IPS-15b (cell line): Measurements from ENCODE around the gene FBXO21.

Source experiments
- H3K27me3 ChIP-seq: one replicate; pipeline ENCODE4 v1.6.1; 2013; ENCODE audit warnings: low read length; ENCODE audit not compliant: control insufficient read depth, insufficient read depth
- H3K36me3 ChIP-seq: one replicate; pipeline ENCODE4 v1.6.1; 2013; ENCODE audit warnings: low read length; ENCODE audit not compliant: control insufficient read depth, insufficient read depth
- H3K4me1 ChIP-seq: one replicate; pipeline ENCODE4 v1.6.1; 2013; ENCODE audit warnings: mild to moderate bottlenecking, low read length; ENCODE audit not compliant: control insufficient read depth, insufficient read depth
- H3K4me3 ChIP-seq: one replicate; pipeline ENCODE4 v1.5.1; 2013; ENCODE audit warnings: low read depth, low read length
- H3K9ac ChIP-seq: one replicate; pipeline ENCODE4 v1.6.1; 2013; ENCODE audit warnings: low read depth, mild to moderate bottlenecking, low read length
- H3K9me3 ChIP-seq: one replicate; pipeline ENCODE4 v1.6.1; 2013; ENCODE audit warnings: mild to moderate bottlenecking, low read length; ENCODE audit not compliant: control insufficient read depth, insufficient read depth

FBXO21 gene

DNA sequence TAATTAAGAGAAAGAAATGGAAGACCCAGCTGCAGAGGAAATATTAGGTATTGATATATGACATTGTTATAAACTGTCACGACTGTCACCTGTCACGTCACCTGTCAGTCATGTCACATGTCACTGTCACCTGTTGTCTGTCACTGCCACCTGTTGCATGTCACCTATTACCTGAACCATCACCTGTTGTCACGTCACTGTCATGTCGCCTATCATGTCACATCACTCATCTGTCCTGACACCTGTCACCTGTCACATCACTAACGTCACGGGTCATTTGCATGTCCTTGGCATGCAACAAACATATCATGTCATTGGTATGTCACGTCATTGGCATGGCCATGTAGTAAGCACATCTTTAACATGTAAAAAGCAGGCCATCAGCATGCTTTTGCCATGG lies 64.5 kb downstream of the FBXO21 start:
- no peaks in the 10 kb centered on the region for H3K4me1 ChIP-seq
- H3K27me3 ChIP-seq: no peaks in the 10 kb centered on the region
- H3K4me3 ChIP-seq: no peak overlapping the region
- no peaks in the 10 kb centered on the region for H3K36me3 ChIP-seq
- H3K9me3 ChIP-seq: no peaks in the 10 kb centered on the region
- H3K9ac ChIP-seq: no peak overlapping the region

DNA sequence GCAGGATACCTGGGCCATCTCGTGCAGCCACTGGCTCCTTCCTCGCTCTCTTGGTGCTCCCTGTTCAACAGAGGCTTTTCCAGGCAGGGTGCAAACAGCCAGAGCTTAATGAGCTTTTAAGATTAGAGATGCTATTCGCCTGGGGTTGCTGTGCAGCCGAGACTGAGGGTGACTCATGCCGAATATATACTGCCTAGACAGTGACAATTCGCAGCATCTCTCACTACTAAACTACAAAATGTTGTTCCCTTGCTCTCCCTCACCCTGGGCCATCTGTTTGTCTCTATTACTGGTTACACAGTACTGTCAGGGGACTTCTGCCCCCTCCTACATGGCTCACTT lies 65.0 kb downstream of the FBXO21 start:
- H3K9ac ChIP-seq: no peak overlapping the region
- no peaks in the 10 kb centered on the region for H3K36me3 ChIP-seq
- no peaks in the 10 kb centered on the region for H3K27me3 ChIP-seq
- H3K9me3 ChIP-seq: no peaks in the 10 kb centered on the region
- H3K4me3 ChIP-seq: no peak overlapping the region
- no peaks in the 10 kb centered on the region for H3K4me1 ChIP-seq

DNA sequence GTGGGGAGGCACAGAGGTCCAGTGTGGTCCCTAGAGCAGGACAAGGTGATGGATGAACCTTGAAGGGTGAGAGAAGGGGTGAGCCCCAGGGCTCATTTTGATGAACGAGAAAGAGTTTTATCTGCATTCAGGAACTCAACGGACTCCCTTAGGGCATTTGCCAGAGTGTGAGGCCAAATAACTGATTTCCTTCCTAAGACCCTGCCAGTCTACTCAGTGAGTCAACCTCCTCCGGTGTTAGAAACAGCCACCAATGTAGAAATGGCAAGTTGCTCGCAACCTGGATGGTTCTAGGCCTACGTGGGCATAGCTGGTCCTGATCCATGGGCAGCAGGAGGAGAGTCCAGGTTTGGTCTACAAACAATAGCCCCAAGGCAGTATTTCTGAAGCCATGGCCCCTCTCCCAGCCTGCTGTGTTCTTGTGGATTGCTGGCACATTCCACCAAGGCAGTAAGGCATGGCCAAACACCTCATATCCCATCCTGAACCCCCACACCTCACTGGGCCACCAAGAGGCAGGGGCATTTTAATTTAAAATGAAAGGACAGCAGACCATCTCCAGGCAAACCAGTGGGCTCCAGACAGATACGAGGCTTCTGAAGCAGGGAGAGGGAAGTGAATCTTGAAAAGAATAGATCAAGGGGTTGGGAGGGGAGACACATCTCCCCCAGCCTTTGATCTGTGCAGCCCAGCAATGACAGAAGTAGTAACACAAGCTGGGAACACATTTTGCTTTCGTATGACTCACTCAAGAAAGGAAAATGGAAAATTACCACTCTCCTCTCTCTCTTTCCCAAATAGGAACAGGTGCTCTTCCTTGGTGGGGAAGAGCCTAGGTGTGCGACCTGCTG lies 65.6 kb downstream of the FBXO21 start:
- Histone ChIP-seq H3K9me3 (no peaks in the 10 kb centered on the region), H3K4me3 (no peak overlapping the region), H3K27me3 (no peaks in the 10 kb centered on the region), H3K36me3 (no peaks in the 10 kb centered on the region), H3K4me1 (no peaks in the 10 kb centered on the region), H3K9ac (no peak overlapping the region)

DNA sequence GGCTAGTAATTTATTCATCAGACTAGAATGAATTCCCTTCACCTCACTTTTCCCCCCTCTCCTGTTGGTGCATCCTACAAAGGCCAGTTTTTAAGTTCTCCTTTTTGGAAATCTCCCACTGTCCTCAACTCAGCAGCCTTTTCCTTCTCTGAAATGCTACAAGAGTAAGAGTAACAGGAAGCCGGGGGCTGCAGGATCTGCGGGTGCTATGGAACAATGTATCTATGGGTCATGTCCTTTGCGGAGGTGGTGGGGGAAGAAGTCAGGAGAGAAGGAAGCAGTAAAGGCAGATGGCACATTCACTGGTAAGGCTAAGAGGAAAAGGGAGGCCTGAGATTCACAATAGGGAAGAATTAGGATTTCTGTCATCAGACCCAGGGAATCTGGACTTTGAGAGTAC lies 68.8 kb downstream of the FBXO21 start:
- H3K4me3 ChIP-seq: no peak overlapping the region
- no peak overlapping the region for H3K9ac ChIP-seq
- H3K36me3 ChIP-seq: no peaks in the 10 kb centered on the region
- H3K27me3 ChIP-seq: no peaks in the 10 kb centered on the region
- no peaks in the 10 kb centered on the region for H3K9me3 ChIP-seq
- H3K4me1 ChIP-seq: peaks cover 6% of the 10 kb centered on the region

DNA sequence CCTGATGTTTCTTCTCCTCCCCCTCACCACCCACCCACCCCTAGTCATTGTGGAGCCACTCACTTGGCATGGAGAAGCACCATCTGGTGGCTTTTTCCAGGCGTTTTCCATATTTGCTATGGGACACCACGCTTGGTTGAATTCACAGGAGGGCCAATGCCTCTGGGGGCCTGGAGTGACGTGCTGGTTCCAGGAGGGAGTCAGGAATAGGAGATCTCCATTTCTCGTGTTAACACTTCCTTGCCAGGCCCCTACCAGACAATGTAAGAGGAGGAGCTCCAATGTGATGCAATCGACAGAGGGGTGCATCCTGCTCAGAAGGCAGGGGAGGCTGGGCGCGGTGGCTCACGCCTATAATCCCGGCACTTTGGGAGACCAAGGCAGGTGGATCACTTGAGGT lies 69.5 kb downstream of the FBXO21 start:
- Histone ChIP-seq H3K9ac (no peak overlapping the region), H3K27me3 (no peaks in the 10 kb centered on the region), H3K4me3 (no peak overlapping the region), H3K4me1 (peaks cover 6% of the 10 kb centered on the region), H3K9me3 (no peaks in the 10 kb centered on the region), H3K36me3 (no peaks in the 10 kb centered on the region)

DNA sequence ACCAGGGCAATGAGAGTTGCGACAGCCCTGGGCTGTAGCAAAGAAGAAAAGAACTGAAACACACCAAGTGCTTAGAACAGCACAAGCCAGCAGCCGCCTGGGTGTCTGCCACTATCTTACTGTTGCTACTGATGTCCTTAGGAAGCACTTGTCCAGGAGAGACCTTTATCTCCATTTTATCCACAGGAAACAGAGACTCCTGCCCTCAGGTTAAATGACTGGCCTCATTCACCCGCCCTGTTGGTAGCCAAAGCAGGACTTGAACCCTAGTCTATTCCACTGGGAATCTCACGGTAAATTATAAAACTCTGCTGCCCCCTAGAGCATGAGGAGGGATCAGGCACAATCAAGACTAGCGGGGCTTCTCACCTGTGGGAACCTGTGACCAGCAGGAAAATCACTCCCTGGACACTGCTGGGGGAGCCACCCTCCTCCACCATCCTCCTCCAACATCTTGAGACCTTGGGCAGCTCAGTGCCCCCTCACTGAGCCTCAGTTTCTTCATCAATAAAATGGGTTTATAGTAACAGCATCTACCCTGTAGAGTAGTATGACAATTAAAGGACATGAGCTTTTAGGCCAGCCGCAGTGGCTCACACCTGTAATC lies 70.6 kb downstream of the FBXO21 start:
- no peaks in the 10 kb centered on the region for H3K27me3 ChIP-seq
- H3K4me3 ChIP-seq: no peak overlapping the region
- H3K36me3 ChIP-seq: no peaks in the 10 kb centered on the region
- H3K4me1 ChIP-seq: peaks cover 6% of the 10 kb centered on the region
- no peaks in the 10 kb centered on the region for H3K9me3 ChIP-seq
- H3K9ac ChIP-seq: no peak overlapping the region

DNA sequence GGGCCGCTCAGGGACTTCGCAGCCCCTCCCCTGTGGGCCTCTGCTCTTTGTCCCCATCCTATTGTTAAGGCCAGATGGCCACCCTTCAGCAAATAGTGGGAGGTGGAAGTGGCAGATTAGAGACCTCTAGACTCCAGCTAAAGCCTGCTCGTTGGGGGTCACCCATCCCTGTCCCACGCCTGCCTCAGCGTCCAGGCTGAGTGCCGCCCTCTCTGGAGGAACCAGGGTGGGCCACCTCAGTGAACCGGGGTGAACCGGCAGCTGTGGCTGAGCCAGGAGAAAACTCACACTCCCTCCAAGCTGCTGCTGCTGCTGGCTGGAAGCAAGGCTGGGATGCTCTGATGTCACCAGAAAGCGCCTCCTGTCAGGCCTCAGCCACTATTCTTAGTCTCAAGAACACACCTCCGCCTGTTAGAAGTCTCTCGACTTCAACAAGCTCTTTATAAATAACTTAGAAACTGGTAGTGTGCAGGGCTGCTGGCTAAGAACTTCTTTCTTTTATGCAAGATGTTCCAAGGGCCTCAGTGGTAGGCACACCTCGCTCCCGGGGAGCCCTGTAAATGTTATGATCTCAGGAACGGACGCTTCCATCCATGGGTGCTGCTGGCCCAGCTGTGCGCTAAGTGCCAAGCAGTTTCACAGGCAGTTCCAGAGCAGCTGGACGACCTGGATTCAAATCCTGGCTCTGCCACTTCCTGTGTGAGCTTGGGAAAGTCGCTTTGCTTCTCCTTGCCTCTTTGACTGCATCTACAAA lies 71.3 kb downstream of the FBXO21 start:
- H3K36me3 ChIP-seq: peaks cover under 1% of the 10 kb centered on the region
- peaks cover 7% of the 10 kb centered on the region for H3K4me1 ChIP-seq
- no peak overlapping the region for H3K9ac ChIP-seq
- no peak overlapping the region for H3K4me3 ChIP-seq
- H3K9me3 ChIP-seq: no peaks in the 10 kb centered on the region
- no peaks in the 10 kb centered on the region for H3K27me3 ChIP-seq

DNA sequence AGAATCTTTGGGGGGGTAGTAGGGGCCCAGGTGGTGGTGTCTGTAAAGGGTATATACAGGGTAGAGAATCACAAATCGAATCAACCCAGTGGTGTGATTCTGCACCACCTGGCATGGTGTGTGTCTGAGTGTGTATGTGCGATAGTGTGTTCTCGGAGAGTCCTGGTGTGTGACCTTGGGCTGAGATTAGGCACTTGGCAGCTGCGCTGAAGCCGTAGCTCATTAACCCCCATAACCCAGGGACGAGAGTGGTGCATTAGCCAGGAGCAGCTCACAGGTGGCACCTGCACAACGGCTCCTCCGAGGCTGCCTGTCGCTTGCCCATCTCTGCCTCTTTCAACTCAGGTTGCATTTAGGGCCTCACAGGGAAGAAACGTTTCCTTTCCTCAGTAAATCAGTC lies 75.5 kb downstream of the FBXO21 start:
- Histone ChIP-seq H3K36me3 (peaks cover 2% of the 10 kb centered on the region), H3K9me3 (no peaks in the 10 kb centered on the region), H3K9ac (no peak overlapping the region), H3K4me3 (no peak overlapping the region), H3K27me3 (no peaks in the 10 kb centered on the region), H3K4me1 (peaks cover 9% of the 10 kb centered on the region)

DNA sequence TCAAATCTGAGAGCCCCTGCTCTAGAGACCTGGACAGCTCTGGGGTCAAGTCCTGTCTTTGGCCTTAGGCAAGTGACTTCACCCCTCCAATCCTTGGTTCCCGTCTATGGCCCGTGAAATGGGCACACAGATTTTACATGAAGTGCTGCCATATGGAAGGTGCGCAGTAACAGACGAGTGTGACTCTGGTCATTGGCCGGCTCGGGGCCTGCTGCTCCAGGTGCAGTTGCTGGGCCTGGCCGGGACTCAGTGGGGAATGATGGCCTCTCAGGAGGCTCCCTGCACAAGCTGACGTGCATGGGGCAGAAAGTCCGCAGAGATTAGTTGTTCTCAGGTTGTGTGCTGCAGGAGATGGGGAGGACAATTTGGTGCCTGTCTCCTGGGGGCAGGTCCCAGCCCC lies 77.0 kb downstream of the FBXO21 start:
- Histone ChIP-seq H3K9ac (no peak overlapping the region), H3K4me1 (peaks cover 3% of the 10 kb centered on the region), H3K36me3 (peaks cover 2% of the 10 kb centered on the region), H3K9me3 (no peaks in the 10 kb centered on the region), H3K4me3 (no peak overlapping the region), H3K27me3 (no peaks in the 10 kb centered on the region)

DNA sequence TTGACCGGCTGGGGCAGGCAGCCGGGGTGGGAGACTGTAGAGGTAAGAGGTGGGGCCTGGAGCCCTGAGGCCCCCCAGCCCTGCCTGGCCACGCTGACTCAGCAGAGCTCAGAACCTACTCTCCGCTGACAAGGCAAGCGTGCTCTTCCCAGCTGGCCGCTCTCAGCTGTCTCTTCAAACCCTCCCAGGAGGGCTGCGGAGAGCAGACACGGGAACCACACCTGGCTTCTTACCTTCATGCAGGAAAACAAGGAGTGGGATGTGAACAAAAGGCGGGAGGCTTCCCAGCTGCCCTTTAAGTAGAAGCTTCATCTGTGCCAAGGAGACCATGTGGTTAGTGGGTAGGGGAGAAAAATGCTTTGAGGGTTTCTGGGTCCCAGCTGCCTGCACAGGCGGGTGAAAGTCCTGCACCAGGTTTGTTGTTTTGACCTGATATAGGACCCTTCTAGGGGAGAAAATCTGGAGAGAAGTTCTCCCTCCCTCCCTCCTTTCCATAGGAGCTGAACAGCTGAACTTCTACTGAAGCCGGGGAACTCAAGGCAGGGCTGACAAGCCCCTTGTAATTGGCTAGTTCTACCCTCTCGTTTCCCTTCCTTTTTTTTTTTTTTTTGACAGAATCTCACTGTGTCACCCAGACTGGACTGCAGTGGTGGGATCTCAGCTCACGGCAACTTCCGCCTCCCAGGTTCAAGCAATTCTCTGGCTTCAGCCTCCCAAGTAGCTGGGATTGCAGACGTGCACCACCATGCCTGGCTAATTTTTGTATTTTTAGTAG lies 78.3 kb downstream of the FBXO21 start:
- no peak overlapping the region for H3K9ac ChIP-seq
- no peaks in the 10 kb centered on the region for H3K9me3 ChIP-seq
- peaks cover 3% of the 10 kb centered on the region for H3K4me1 ChIP-seq
- no peaks in the 10 kb centered on the region for H3K27me3 ChIP-seq
- H3K36me3 ChIP-seq: peaks cover 2% of the 10 kb centered on the region
- H3K4me3 ChIP-seq: no peak overlapping the region

DNA sequence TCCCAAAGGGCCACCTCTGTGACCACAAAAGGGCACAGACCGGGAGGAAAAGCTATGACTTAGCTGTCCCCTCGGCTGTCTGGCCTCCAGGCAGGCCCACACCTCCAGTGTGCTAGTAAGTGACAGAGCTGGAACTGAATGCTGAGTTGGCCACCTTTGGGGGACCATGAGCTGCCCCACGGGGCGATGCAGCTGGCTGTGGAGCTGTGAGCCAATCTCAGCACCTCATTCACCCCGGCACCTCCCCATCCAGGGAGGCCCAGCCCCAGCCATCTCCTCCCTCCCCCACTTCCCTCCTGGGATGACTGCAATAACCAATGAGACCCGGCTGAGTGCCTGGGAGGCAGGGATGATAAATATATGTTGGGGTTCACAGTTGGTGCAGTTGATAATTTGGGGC lies 78.9 kb downstream of the FBXO21 start:
- Histone ChIP-seq H3K36me3 (peaks cover 2% of the 10 kb centered on the region), H3K27me3 (no peaks in the 10 kb centered on the region), H3K4me1 (peaks cover 3% of the 10 kb centered on the region), H3K9me3 (no peaks in the 10 kb centered on the region), H3K9ac (no peak overlapping the region), H3K4me3 (no peak overlapping the region)
